Measurements from ENCODE around the gene CRIM1. TPM values are rescaled to one million over a fixed set of nuclear protein-coding genes. Genes with fewer than 3 reads are reported as not detected.

CRIM1 gene
- total RNA-seq, 4 donors from 2014 or later, result 140 to 429 (median 201) TPM

- Histone ChIP-seq H3K36me3 (no peaks in the 10 kb centered on the region), H3K9me3 (no peaks in the 10 kb centered on the region), H3K27ac (replicated peaks in 1 of 4) (peak overlapping the region; percentile 2 to 50 (median 48)), H3K27me3 (no peaks in the 10 kb centered on the region), H3K4me3 (no peak overlapping the region), H3K4me1 (peaks cover 86 to 99% (median 97%) of the 10 kb centered on the region in 4 donors)
- TF ChIP-seq EP300 (IDR thresholded peaks at IDR 0.05) (no peak), CTCF (IDR thresholded peaks at IDR 0.05) (no peak), POLR2A (IDR thresholded peaks at IDR 0.05; ENCODE audit: low read depth) (no peak), POLR2AphosphoS5 (IDR thresholded peaks at IDR 0.05) (no peak)
- WGBS, result 67% methylated on average over 11 of the region's 11 CpGs
- intact Hi-C loops (cut with DNase I), result no loop called here
- DNase-seq (ENCODE audit: extremely low spot score), result no peak
These were observed 56.4 kb downstream of the CRIM1 start for GRCh38 chr2:36411962-36412444.

DNA sequence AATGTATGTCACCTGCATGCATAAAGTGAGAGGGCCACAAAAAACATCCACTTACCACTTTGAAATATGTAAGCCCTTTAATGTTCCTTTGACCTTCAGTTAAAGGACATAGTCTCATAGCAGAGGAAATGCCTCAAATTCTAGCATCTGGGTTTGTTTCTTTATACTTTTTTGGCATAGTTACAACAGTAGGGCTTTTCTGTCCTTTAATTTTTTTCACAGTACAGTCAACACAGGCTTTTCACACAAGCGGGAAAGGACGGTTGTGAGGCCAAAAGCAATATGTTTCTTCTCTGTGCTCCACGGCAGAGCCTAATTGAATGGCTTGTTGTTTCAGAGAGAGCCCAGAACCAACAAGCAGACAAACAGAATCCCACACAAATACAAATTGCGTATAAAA is 57.6 kb downstream of the CRIM1 start:
- WGBS, result 62% methylated on average over 4 of the region's 4 CpGs
- H3K9me3 ChIP-seq, result no peaks in the 10 kb centered on the region
- no peak for DNase-seq (ENCODE audit: extremely low spot score)
- no peaks in the 10 kb centered on the region for H3K27me3 ChIP-seq
- intact Hi-C loops (cut with DNase I), result no loop called here
- peaks cover 82 to 99% (median 97%) of the 10 kb centered on the region in 4 donors for H3K4me1 ChIP-seq
- H3K36me3 ChIP-seq, result no peaks in the 10 kb centered on the region
- TF ChIP-seq POLR2AphosphoS5 (IDR thresholded peaks at IDR 0.05) (peak in 1 of 2 donors; percentile 26), POLR2A (IDR thresholded peaks at IDR 0.05; ENCODE audit: low read depth) (no peak)
- H3K27ac ChIP-seq (replicated peaks in 1 of 4), result peak overlapping the region; percentile 12 to 53 (median 38)
- H3K4me3 ChIP-seq, result no peak overlapping the region

DNA sequence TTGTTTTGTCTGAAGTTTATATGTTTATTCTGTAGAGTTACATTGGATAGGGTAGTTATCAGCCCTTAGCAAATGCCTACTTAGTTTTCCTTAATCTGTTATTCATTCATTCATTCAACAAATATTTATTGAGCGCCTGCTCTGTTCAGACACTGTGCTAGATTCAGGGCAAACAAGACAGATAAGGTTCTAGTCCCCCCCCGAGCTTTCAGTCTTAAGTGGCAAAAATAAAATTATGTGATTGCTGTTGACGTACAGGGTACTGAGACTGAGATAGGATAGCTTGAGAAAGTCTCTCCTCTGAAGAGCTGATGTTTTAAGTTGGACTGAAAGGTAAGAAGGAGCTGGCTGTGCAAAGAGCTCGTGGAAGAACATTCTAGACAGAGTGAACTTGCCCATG is 58.7 kb downstream of the CRIM1 start:
- TF ChIP-seq POLR2A (IDR thresholded peaks at IDR 0.05; ENCODE audit: low read depth), result no peak
- TF ChIP-seq CTCF (IDR thresholded peaks at IDR 0.05), result no peak
- no peak for TF ChIP-seq POLR2AphosphoS5 (IDR thresholded peaks at IDR 0.05)
- no peak for TF ChIP-seq EP300 (IDR thresholded peaks at IDR 0.05)
- peak overlapping the region in 3 of 4 donors; percentile 8 to 53 (median 36) for H3K27ac ChIP-seq (replicated peaks in 1 of 4)
- DNase-seq (ENCODE audit: extremely low spot score), result no peak
- peaks cover 76 to 98% (median 94%) of the 10 kb centered on the region in 4 donors for H3K4me1 ChIP-seq
- intact Hi-C loops (cut with DNase I), result no loop called here
- 95% methylated on average over 4 of the region's 4 CpGs for WGBS
- H3K27me3 ChIP-seq, result no peaks in the 10 kb centered on the region
- H3K4me3 ChIP-seq, result no peak overlapping the region
- H3K36me3 ChIP-seq, result no peaks in the 10 kb centered on the region
- no peaks in the 10 kb centered on the region for H3K9me3 ChIP-seq

DNA sequence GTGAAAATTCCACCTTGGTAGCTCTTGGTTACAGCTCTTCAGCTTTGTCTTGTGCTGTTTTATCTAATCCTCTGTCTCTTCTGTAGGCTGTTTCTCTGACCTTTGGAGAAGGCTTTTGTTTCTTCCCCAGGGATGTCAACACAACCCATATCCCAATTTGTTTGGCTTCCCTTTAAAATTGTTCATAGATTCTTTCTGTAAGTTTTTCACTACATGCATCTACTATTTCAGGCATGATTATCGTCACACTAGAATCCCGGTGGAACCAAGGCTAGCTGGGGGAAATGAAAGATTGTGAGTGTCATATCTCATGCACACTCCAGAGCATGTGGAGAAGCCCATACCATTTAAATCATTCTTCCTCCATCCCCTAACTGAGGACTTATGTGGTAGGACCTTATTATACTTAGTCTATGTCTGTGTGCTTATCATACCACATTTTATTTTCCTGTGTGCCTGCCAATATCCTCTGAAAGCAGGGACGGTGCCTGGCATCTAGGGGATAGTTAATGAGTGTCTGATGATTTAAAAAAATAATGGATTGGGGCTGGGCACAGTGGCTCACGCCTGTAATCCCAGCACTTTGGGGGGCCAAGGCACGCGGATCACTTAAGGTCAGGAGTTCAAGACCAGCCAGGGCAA is 59.9 kb downstream of the CRIM1 start:
- Histone ChIP-seq H3K4me1 (peaks cover 68 to 96% (median 92%) of the 10 kb centered on the region in 4 donors), H3K36me3 (no peaks in the 10 kb centered on the region), H3K4me3 (no peak overlapping the region), H3K9me3 (no peaks in the 10 kb centered on the region), H3K27me3 (no peaks in the 10 kb centered on the region), H3K27ac (replicated peaks in 1 of 4) (peak overlapping the region in 2 of 4 donors; percentile 48 to 53)
- DNase-seq (ENCODE audit: extremely low spot score), result no peak
- 55% methylated on average over 6 of the region's 6 CpGs for WGBS
- TF ChIP-seq EP300 (IDR thresholded peaks at IDR 0.05) (no peak), POLR2AphosphoS5 (IDR thresholded peaks at IDR 0.05) (no peak), CTCF (IDR thresholded peaks at IDR 0.05) (no peak), POLR2A (IDR thresholded peaks at IDR 0.05; ENCODE audit: low read depth) (no peak)
- intact Hi-C loops (cut with DNase I), result no loop called here

GRCh38 chr2:36416370-36417165 is 61.0 kb downstream of the CRIM1 start:
- 61% methylated on average over 8 of the region's 8 CpGs for WGBS
- TF ChIP-seq POLR2A (IDR thresholded peaks at IDR 0.05; ENCODE audit: low read depth), result no peak
- TF ChIP-seq CTCF (IDR thresholded peaks at IDR 0.05), result no peak
- TF ChIP-seq EP300 (IDR thresholded peaks at IDR 0.05), result no peak
- peak in 1 of 2 donors; percentile 24 for TF ChIP-seq POLR2AphosphoS5 (IDR thresholded peaks at IDR 0.05)
- Histone ChIP-seq H3K27ac (replicated peaks in 1 of 4) (no peak overlapping the region), H3K27me3 (no peaks in the 10 kb centered on the region), H3K36me3 (no peaks in the 10 kb centered on the region), H3K9me3 (no peaks in the 10 kb centered on the region), H3K4me3 (no peak overlapping the region), H3K4me1 (peaks cover 59 to 96% (median 90%) of the 10 kb centered on the region in 4 donors)
- no peak for DNase-seq (ENCODE audit: extremely low spot score)
- intact Hi-C loops (cut with DNase I), result no loop called here
